AG09309 (cell line): ENCODE measurements around the gene VSIG2.
A peak's percentile ranks its signal among the peaks of the same experiment; 100 is the strongest.

ENCODE experiments used
- DNase-seq: peaks from one replicate; pipeline ENCODE4 v3.0.0-alpha.2; 2010; ENCODE audit warnings: low read depth
- H3K4me3 ChIP-seq: 2 replicates; pipeline ENCODE4 v1.5.1; 2011; ENCODE audit warnings: mild to moderate bottlenecking, low read depth, low read length, moderate library complexity; ENCODE audit not compliant: control insufficient read depth
- CTCF ChIP-seq: IDR thresholded peaks from 2 replicates; pipeline ENCODE4 v1.5.1; 2011; ENCODE audit warnings: mild to moderate bottlenecking, low read depth, low read length, inconsistent platforms; ENCODE audit not compliant: insufficient read depth, control insufficient read depth; ENCODE audit errors: missing control alignments

VSIG2 gene

GRCh38 chr11:124742555-124742954 lies 9.5 kb downstream of the VSIG2 start:
- no peak for TF ChIP-seq CTCF
- no peak for DNase-seq
- no peak overlapping the region for H3K4me3 ChIP-seq

- DNase-seq: no peak
- H3K4me3 ChIP-seq: peak overlapping the region; percentile 54
- peak; percentile 44 for TF ChIP-seq CTCF
Observed at GRCh38 chr11:124740277-124740882, 11.7 kb downstream of the VSIG2 start.

- peak within 1 kb of the TSS; percentile 54 for H3K4me3 ChIP-seq
- TF ChIP-seq CTCF: no peak
- no peak for DNase-seq
Observed at GRCh38 chr11:124739479-124740276, 12.4 kb downstream of the VSIG2 start, which contains the start of gene NRGN. NRGN (plus strand) TSS chr11:124739942; CDS start chr11:124740085, 143 bp downstream.

DNA sequence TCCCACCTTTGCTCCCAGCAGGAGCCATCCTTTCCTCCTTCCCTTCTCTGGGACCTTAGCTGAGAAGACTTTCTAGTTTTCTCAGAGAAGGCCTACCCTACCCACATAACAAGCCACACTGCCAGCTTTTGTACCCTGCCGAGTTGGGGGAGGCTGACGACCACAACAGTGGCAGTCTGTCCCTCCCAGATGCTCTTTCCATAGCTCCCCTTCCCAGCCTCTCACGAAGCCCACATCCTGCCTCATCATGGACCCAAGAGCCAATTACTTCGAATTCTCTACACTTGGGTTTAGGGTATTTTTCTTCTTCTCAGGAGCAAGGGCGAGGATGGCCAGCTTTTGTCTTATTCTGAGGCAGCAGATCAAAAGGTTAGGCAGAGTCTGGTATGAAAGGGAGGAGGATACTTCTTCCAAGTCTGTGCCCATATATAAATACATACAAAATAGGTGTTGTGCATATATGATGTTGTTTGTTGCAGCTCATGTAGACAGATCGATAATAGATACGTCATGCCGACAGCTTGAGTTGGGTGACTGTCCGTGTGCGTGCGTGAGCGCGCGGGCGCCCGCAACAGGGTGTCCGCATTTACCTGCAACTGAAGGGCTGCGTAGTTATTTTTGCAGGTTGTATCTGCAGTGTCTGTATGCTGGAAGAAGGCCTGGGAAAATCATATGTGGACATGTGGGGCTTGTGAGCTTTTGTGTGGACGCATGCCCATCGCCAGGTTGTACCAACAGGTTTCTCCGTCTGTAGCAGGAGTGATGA lies 13.2 kb downstream of the VSIG2 start:
- H3K4me3 ChIP-seq: peak overlapping the region; percentile 54
- no peak for DNase-seq
- no peak for TF ChIP-seq CTCF

GRCh38 chr11:124737638-124738305 lies 14.3 kb downstream of the VSIG2 start:
- no peak for TF ChIP-seq CTCF
- H3K4me3 ChIP-seq: no peak overlapping the region
- no peak for DNase-seq

DNA sequence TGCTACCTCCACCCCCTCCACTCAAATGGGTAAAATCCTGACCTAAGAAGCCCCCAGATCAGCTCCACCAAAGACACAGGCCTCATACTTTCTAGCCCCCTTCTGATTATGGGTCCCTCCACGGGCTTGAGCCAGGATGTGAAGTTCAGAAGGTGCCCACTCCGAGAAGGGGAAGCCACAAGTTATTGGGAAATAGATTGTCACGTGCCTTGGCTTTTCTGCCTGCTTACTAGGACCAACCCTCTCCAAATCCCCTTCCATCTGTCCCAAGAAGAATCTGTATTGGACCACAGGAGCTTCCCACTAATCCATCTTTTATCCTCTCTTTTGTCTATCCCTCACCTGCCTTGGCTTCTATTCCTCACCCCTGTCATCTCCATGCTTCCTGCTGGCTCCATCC lies 15.3 kb downstream of the VSIG2 start:
- no peak for TF ChIP-seq CTCF

More for the DNA sequence above, 15.3 kb downstream of the VSIG2 start:
- no peak for DNase-seq
- no peak overlapping the region for H3K4me3 ChIP-seq
